GM12878 (cell line): Measurements from ENCODE around the gene COPS8. TPM values are rescaled to one million over a fixed set of nuclear protein-coding genes. Genes with fewer than 3 reads are reported as not detected.

ENCODE experiments used
- ATF7 ChIP-seq: fragments of 450-650 bp; IDR thresholded peaks from 2 replicates; pipeline ENCODE4 v1.6.1; 2016; ENCODE audit warnings: low read depth, mild to moderate bottlenecking
- BACH1 ChIP-seq: fragments of 450-650 bp; IDR thresholded peaks from 2 replicates; pipeline ENCODE4 v1.6.1; 2017; ENCODE audit warnings: mild to moderate bottlenecking, borderline replicate concordance
- BCL11A ChIP-seq: IDR thresholded peaks from 2 replicates; pipeline ENCODE4 v1.6.1; 2011; ENCODE audit warnings: low read depth, low read length
- BHLHE40 ChIP-seq, 2 experiments: fragments of 450-650 bp in 1 of 2; IDR thresholded peaks; 2 replicates each; pipeline ENCODE4 v1.6.1; 2011 to 2017; ENCODE audit warnings: low read depth in 2 of 2, borderline replicate concordance in 1 of 2, improper control_type of control experiment in 1 of 2, low read length in 1 of 2, mild to moderate bottlenecking in 1 of 2
- CBX5 ChIP-seq: sonication (generic); IDR thresholded peaks from 2 replicates; pipeline ENCODE4 v1.6.1; 2016; ENCODE audit warnings: low read depth, moderate library complexity, mild to moderate bottlenecking, inconsistent platforms
- CHD2 ChIP-seq: IDR thresholded peaks from 2 replicates; pipeline ENCODE4 v1.6.1; 2011; ENCODE audit warnings: low read depth, low read length, improper control_type of control experiment, borderline replicate concordance
- CREB1 ChIP-seq: IDR thresholded peaks from 2 replicates; pipeline ENCODE4 v1.6.1; 2012; ENCODE audit warnings: low read depth, mild to moderate bottlenecking, inconsistent platforms
- CREM ChIP-seq: IDR thresholded peaks from 2 replicates; pipeline ENCODE4 v1.6.1; 2014; ENCODE audit warnings: antibody characterized with exemption, low read depth
- CTCF ChIP-seq, 3 experiments: IDR thresholded peaks in 2 of 3; conservative IDR thresholded peaks in 1 of 3; 2 replicates each; pipeline ENCODE4 v1.5.1; 2011; ENCODE audit warnings: low read depth in 3 of 3, low read length in 3 of 3, mild to moderate bottlenecking in 3 of 3, control low read depth in 2 of 3, moderate library complexity in 2 of 3, inconsistent platforms in 1 of 3, mixed read lengths in 1 of 3; ENCODE audit not compliant: control insufficient read depth in 2 of 3, insufficient read depth in 1 of 3; ENCODE audit errors: extremely low read depth in 1 of 3
- CUX1 ChIP-seq: IDR thresholded peaks from 2 replicates; pipeline ENCODE4 v1.6.1; 2012; ENCODE audit warnings: improper control_type of control experiment, low read depth, low read length; ENCODE audit not compliant: insufficient replicate concordance
- FOXM1 ChIP-seq: IDR thresholded peaks from 2 replicates; pipeline ENCODE4 v1.6.1; 2012; ENCODE audit warnings: low read depth, mild to moderate bottlenecking, inconsistent platforms, low read length, moderate library complexity
- IKZF1 ChIP-seq: fragments of 450-650 bp; conservative IDR thresholded peaks from 2 replicates; pipeline ENCODE4 v1.6.1; 2017; ENCODE audit warnings: antibody characterized with exemption, mild to moderate bottlenecking
- MEF2B ChIP-seq: fragments of 450-650 bp; IDR thresholded peaks from 2 replicates; pipeline ENCODE4 v1.6.1; 2018; ENCODE audit warnings: mild to moderate bottlenecking, moderate library complexity; ENCODE audit not compliant: partially characterized antibody, poor library complexity, severe bottlenecking
- MLLT1 ChIP-seq: fragments of 450-650 bp; IDR thresholded peaks from 2 replicates; pipeline ENCODE4 v1.6.1; 2016; ENCODE audit warnings: mild to moderate bottlenecking
- MXI1 ChIP-seq: fragments of 150-350 bp; IDR thresholded peaks from 2 replicates; pipeline ENCODE4 v1.6.1; 2011; ENCODE audit warnings: low read depth, mild to moderate bottlenecking, inconsistent platforms, low read length, improper control_type of control experiment
- MYB ChIP-seq: fragments of 150-350 bp; IDR thresholded peaks from 2 replicates; pipeline ENCODE4 v1.6.1; 2014; ENCODE audit warnings: mild to moderate bottlenecking, low read depth, low read length, borderline replicate concordance
- PKNOX1 ChIP-seq: fragments of 450-650 bp; IDR thresholded peaks from 2 replicates; pipeline ENCODE4 v1.6.1; 2016; ENCODE audit warnings: mild to moderate bottlenecking
- POLR2AphosphoS2 ChIP-seq: IDR thresholded peaks from 2 replicates; pipeline ENCODE4 v1.6.1; 2011; ENCODE audit warnings: low read depth, mild to moderate bottlenecking, low read length, improper control_type of control experiment, moderate library complexity
- TCF3 ChIP-seq: IDR thresholded peaks from 2 replicates; pipeline ENCODE4 v1.6.1; 2012; ENCODE audit warnings: low read depth, mild to moderate bottlenecking, low read length, borderline replicate concordance; ENCODE audit not compliant: insufficient read depth
- ZNF217 ChIP-seq: fragments of 450-650 bp; IDR thresholded peaks from 2 replicates; pipeline ENCODE4 v1.6.1; 2017; ENCODE audit warnings: antibody characterized with exemption, mild to moderate bottlenecking
- ZNF384 ChIP-seq: IDR thresholded peaks from 2 replicates; pipeline ENCODE4 v1.6.1; 2012; ENCODE audit warnings: low read depth, mild to moderate bottlenecking, low read length, improper control_type of control experiment, borderline replicate concordance
- polyA plus RNA-seq, 11 experiments: library from polyadenylated mRNA; depleted of rRNA in 4 of 11; unstranded in 6 of 11; stranded (reverse) in 5 of 11; fragments of >200 nt; fragmentation: Nextera tagmentation in 4 of 11; fragmentation: Illumina TruSeq in 1 of 11; extraction: Ambion mirVana in 4 of 11; extraction: Trizol in 1 of 11; gene quantifications; 1 replicate in 1 of 11; 2 replicates in 10 of 11; pipeline versions ENCODE4 v1.2.1 to v1.2.3, GENCODE V29; 2011 to 2016; ENCODE audit warnings: inconsistent platforms in 2 of 11, missing spikeins in 2 of 11, low read depth in 1 of 11
- total RNA-seq, 4 experiments: library from RNA; depleted of rRNA in 3 of 4; stranded (reverse); fragments of >200 nt in 3 of 4; fragmentation: Illumina TruSeq in 1 of 4; extraction: Trizol in 1 of 4; gene quantifications; 2 replicates each; pipeline versions ENCODE4 v1.2.1 to v1.2.3, GENCODE V29; 2013 to 2021

COPS8 gene
- total and polyA plus RNA-seq, 10 of the 15 experiments (the other 5 are each of a cell fraction or from before 2014, with no cell fraction given) = 44.0 to 134 (median 107) TPM

GRCh38 chr2:237057893-237058300, 27.8 kb upstream of the COPS8 start (continued):
- TF ChIP-seq MXI1 (no peak), CREB1 (0 out of 2 replicates have a peak, but pooled peaks have one; percentile 22), POLR2AphosphoS2 (no peak), MYB (peak; percentile 92), BHLHE40 (IDR thresholded peaks at IDR 0.05; ENCODE audit: borderline replicate concordance in 1 of 2, low read depth in 2 of 2, low read length in 1 of 2) (peak in 1 of 2 experiments; percentile 18; a peak in 2 of 4 replicates), BACH1 (peak; percentile 21; the same call in 1 of the 2 replicates), CREM (peak; percentile 28; the same call in 1 of the 2 replicates), BCL11A (peak; percentile 34; the same call in 1 of the 2 replicates), FOXM1 (peak; percentile 65; the same call in 1 of the 2 replicates), ATF7 (0 out of 2 replicates have a peak, but pooled peaks have one; percentile 43), ZNF384 (peak; percentile 59; the same call in 1 of the 2 replicates), MEF2B (peak; percentile 55), ZNF217 (no peak), CHD2 (peak; percentile 43; the same call in 1 of the 2 replicates), CTCF (IDR thresholded peaks at IDR 0.05 in 2 of 3, conservative IDR thresholded peaks at IDR 0.05 in 1 of 3; ENCODE audit: control insufficient read depth in 2 of 3, extremely low read depth in 1 of 3, insufficient read depth in 1 of 3, low read depth in 3 of 3, low read length in 3 of 3) (no peak), CBX5 (no peak), CUX1 (peak; percentile 67), MLLT1 (peak; percentile 54; the same call in 1 of the 2 replicates), TCF3 (0 out of 2 replicates have a peak, but pooled peaks have one; percentile 40), PKNOX1 (no peak), IKZF1 (peak; percentile 64; the same call in 1 of the 2 replicates)
